Measurements from ENCODE around the gene CDK12.

GRCh38 chr17:39455919-39456318, 5.4 kb upstream of the CDK12 start:
- TF ChIP-seq CTCF (IDR thresholded peaks at IDR 0.05) (no peak), POLR2A (IDR thresholded peaks at IDR 0.05) (no peak), EP300 (IDR thresholded peaks at IDR 0.05) (no peak)
